ENCODE measurements around the gene BAIAP2.

BAIAP2 gene

GRCh38 chr17:81144423-81144781 lies 109.5 kb downstream of the BAIAP2 start:
- TF ChIP-seq TAF1 (IDR thresholded peaks at IDR 0.05; ENCODE audit: low read depth), result no peak
- no peak for TF ChIP-seq RAD21 (IDR thresholded peaks at IDR 0.05; ENCODE audit: low read depth)
- no peak for TF ChIP-seq TEAD4 (IDR thresholded peaks at IDR 0.05)
- TF ChIP-seq EGR1 (IDR thresholded peaks at IDR 0.05), result no peak
- TF ChIP-seq REST (IDR thresholded peaks at IDR 0.05; ENCODE audit: low read depth), result no peak
- TF ChIP-seq FOXM1 (IDR thresholded peaks at IDR 0.05; ENCODE audit: borderline replicate concordance, low read depth), result no peak
- TF ChIP-seq MAX (IDR thresholded peaks at IDR 0.05), result no peak
- TF ChIP-seq YY1 (IDR thresholded peaks at IDR 0.05; ENCODE audit: low read depth), result no peak
- no peak for TF ChIP-seq TCF12 (IDR thresholded peaks at IDR 0.05; ENCODE audit: low read depth)
- TF ChIP-seq CEBPB (IDR thresholded peaks at IDR 0.05), result no peak
- no peak for TF ChIP-seq NFIC (IDR thresholded peaks at IDR 0.05)
- no peak for TF ChIP-seq USF1 (IDR thresholded peaks at IDR 0.05)

- TF ChIP-seq RAD21 (IDR thresholded peaks at IDR 0.05; ENCODE audit: low read depth) (no peak), REST (IDR thresholded peaks at IDR 0.05; ENCODE audit: low read depth) (no peak), NFIC (IDR thresholded peaks at IDR 0.05) (no peak), CEBPB (IDR thresholded peaks at IDR 0.05) (no peak), YY1 (IDR thresholded peaks at IDR 0.05; ENCODE audit: low read depth) (no peak), ZBTB7A (IDR thresholded peaks at IDR 0.05; ENCODE audit: low read depth) (no peak), EGR1 (IDR thresholded peaks at IDR 0.05) (no peak), TCF12 (IDR thresholded peaks at IDR 0.05; ENCODE audit: low read depth) (no peak), MAX (IDR thresholded peaks at IDR 0.05) (no peak), USF1 (IDR thresholded peaks at IDR 0.05) (no peak)
Measured at GRCh38 chr17:81147701-81148100, 112.8 kb downstream of the BAIAP2 start.

- TF ChIP-seq TAF1 (IDR thresholded peaks at IDR 0.05; ENCODE audit: low read depth) (no peak), NFIC (IDR thresholded peaks at IDR 0.05) (no peak), CREB1 (IDR thresholded peaks at IDR 0.05; ENCODE audit: low read depth) (no peak), ZBTB7A (IDR thresholded peaks at IDR 0.05; ENCODE audit: low read depth) (no peak), RAD21 (IDR thresholded peaks at IDR 0.05; ENCODE audit: low read depth) (no peak), YY1 (IDR thresholded peaks at IDR 0.05; ENCODE audit: low read depth) (no peak), USF1 (IDR thresholded peaks at IDR 0.05) (no peak), REST (IDR thresholded peaks at IDR 0.05; ENCODE audit: low read depth) (no peak), MAX (IDR thresholded peaks at IDR 0.05) (no peak), CEBPB (IDR thresholded peaks at IDR 0.05) (no peak), EGR1 (IDR thresholded peaks at IDR 0.05) (no peak), FOXM1 (IDR thresholded peaks at IDR 0.05; ENCODE audit: borderline replicate concordance, low read depth) (no peak), TCF12 (IDR thresholded peaks at IDR 0.05; ENCODE audit: low read depth) (no peak), TEAD4 (IDR thresholded peaks at IDR 0.05) (no peak), EP300 (IDR thresholded peaks at IDR 0.05; ENCODE audit: borderline replicate concordance) (no peak)
Measured at GRCh38 chr17:81148571-81148970, 113.6 kb downstream of the BAIAP2 start.

- TF ChIP-seq CEBPB (IDR thresholded peaks at IDR 0.05) (no peak), EGR1 (IDR thresholded peaks at IDR 0.05) (no peak), EP300 (IDR thresholded peaks at IDR 0.05; ENCODE audit: borderline replicate concordance) (no peak), RAD21 (IDR thresholded peaks at IDR 0.05; ENCODE audit: low read depth) (no peak), TCF12 (IDR thresholded peaks at IDR 0.05; ENCODE audit: low read depth) (no peak), REST (IDR thresholded peaks at IDR 0.05; ENCODE audit: low read depth) (no peak), TEAD4 (IDR thresholded peaks at IDR 0.05) (no peak)
Measured at GRCh38 chr17:81148986-81149533, 114.1 kb downstream of the BAIAP2 start.

Measured in Ishikawa (cell line).